HepG2 (cell line): Measurements from ENCODE around the gene CRIM1. TPM values are rescaled to one million over a fixed set of nuclear protein-coding genes. Genes with fewer than 3 reads are reported as not detected.

ENCODE experiments used
- ATAC-seq: fragments of 200-7000 bp; cut with Tn5 transposase; 3 replicates; pipeline ENCODE4 v1.9.1; 2020; ENCODE audit warnings: mild to moderate bottlenecking, moderate library complexity
- BruUV-seq: library from RNA; stranded (reverse); fragments of 400-500 nt; replicated peaks from 2 replicates; lab custom pipeline; 2021; lab: Mats Ljungman, UMichigan
- CTCF ChIA-PET: fragments of 300-600 bp; formaldehyde crosslinking; extraction: SDS; loops from one replicate; lab custom pipeline; 2021; ENCODE audit warnings: low total read pairs, inconsistent platforms, low intra/inter-chr PET ratio; lab: Yijun Ruan, JAX
- POLR2A ChIA-PET: fragments of 350-600 bp; sonication (Branson Sonifier 250); formaldehyde crosslinking; loops from one replicate; lab custom pipeline; 2020; ENCODE audit warnings: antibody characterized with exemption, inconsistent platforms; lab: Yijun Ruan, JAX
- DNase-seq: peaks from one replicate; pipeline ENCODE4 v3.0.0-alpha.2; 2015; ENCODE audit warnings: low spot score
- FAIRE-seq: peaks from 3 replicates; lab custom pipeline; 2011; peaks lifted over from hg19 to GRCh38; lab: Jason Lieb, UNC
- H2AFZ ChIP-seq: one replicate; pipeline ENCODE4 v1.6.1; 2011; ENCODE audit warnings: low read length, inconsistent platforms
- H3K27ac ChIP-seq: fragments of 300-600 bp; 3 replicates; pipeline ENCODE4 v1.8.0; 2011; ENCODE audit warnings: mixed run types, mild to moderate bottlenecking, mixed read lengths, low read length, inconsistent platforms; ENCODE audit not compliant: insufficient read depth; ENCODE audit errors: extremely low read length
- H3K27me3 ChIP-seq, 2 experiments: fragments of 200-600 bp in 1 of 2; 2 replicates in 1 of 2; 3 replicates in 1 of 2; pipeline versions ENCODE4 v1.6.0 to v1.8.0; 2011; ENCODE audit warnings: low read length in 2 of 2, mild to moderate bottlenecking in 2 of 2, moderate library complexity in 2 of 2, inconsistent platforms in 1 of 2; ENCODE audit not compliant: insufficient read depth in 2 of 2, control insufficient read depth in 1 of 2
- H3K36me3 ChIP-seq, 2 experiments: fragments of 200-600 bp in 1 of 2; replicated peaks in 1 of 2; 2 replicates in 1 of 2; 3 replicates in 1 of 2; pipeline versions ENCODE4 v1.5.1 to v1.8.0; 2011; ENCODE audit warnings: low read length in 2 of 2, inconsistent platforms in 1 of 2; ENCODE audit not compliant: insufficient read depth in 2 of 2, control insufficient read depth in 1 of 2
- H3K4me1 ChIP-seq: 2 replicates; pipeline ENCODE4 v1.5.1; 2012; ENCODE audit warnings: low read length, inconsistent platforms; ENCODE audit not compliant: insufficient read depth
- H3K4me2 ChIP-seq: 2 replicates; pipeline ENCODE4 v1.6.0; 2011; ENCODE audit warnings: low read depth, low read length, inconsistent platforms
- H3K4me3 ChIP-seq, 3 experiments: fragments of 200-600 bp in 1 of 3; sonication (generic), shearing (Covaris generic) in 1 of 3; replicated peaks in 1 of 3; 2 replicates each; pipeline ENCODE4 v1.5.1; 2011 to 2016; ENCODE audit warnings: low read length in 3 of 3, inconsistent platforms in 2 of 3, low read depth in 2 of 3, mild to moderate bottlenecking in 2 of 3, control low read depth in 1 of 3, mixed read lengths in 1 of 3; ENCODE audit not compliant: insufficient read depth in 1 of 3
- H3K79me2 ChIP-seq: one replicate; pipeline ENCODE4 v1.6.1; 2011; ENCODE audit warnings: low read length, inconsistent platforms; ENCODE audit not compliant: insufficient read depth
- H3K9ac ChIP-seq: 2 replicates; pipeline ENCODE4 v1.6.0; 2011; ENCODE audit warnings: mild to moderate bottlenecking, low read depth, low read length, inconsistent platforms; ENCODE audit not compliant: insufficient read depth
- H3K9me3 ChIP-seq: 2 replicates; pipeline ENCODE4 v1.5.1; 2012; ENCODE audit warnings: mild to moderate bottlenecking, low read length
- H4K20me1 ChIP-seq: 2 replicates; pipeline ENCODE4 v1.6.0; 2011; ENCODE audit warnings: inconsistent platforms, mild to moderate bottlenecking, low read length, moderate library complexity; ENCODE audit not compliant: insufficient read depth
- ELF1 ChIP-seq: sonication (generic); formaldehyde crosslinking; IDR thresholded peaks from 2 replicates; pipeline ENCODE4 v1.4.0; 2020; ENCODE audit warnings: missing genetic modification reagents
- MBD4 ChIP-seq: IDR thresholded peaks from 2 replicates; pipeline ENCODE4 v1.6.1; 2012; ENCODE audit warnings: low read length, inconsistent platforms, borderline replicate concordance
- TCF12 ChIP-seq, 2 experiments: fragments of 450-650 bp in 1 of 2; sonication (generic) in 1 of 2; formaldehyde crosslinking in 1 of 2; IDR thresholded peaks; 2 replicates each; pipeline versions ENCODE4 v1.6.1 to v1.8.0; 2017 to 2022; ENCODE audit warnings: antibody characterized with exemption in 1 of 2, mild to moderate bottlenecking in 1 of 2, missing genetic modification reagents in 1 of 2, moderate library complexity in 1 of 2
- THRA ChIP-seq: sonication (generic); formaldehyde crosslinking; IDR thresholded peaks from 2 replicates; pipeline ENCODE4 v1.4.0; 2020; ENCODE audit warnings: missing genetic modification reagents, borderline replicate concordance
- ZNF839 ChIP-seq: sonication (generic); formaldehyde crosslinking; IDR thresholded peaks from 2 replicates; pipeline ENCODE4 v1.4.0; 2020; ENCODE audit warnings: missing genetic modification reagents, mild to moderate bottlenecking, borderline replicate concordance
- ZSCAN29 ChIP-seq: sonication (generic); formaldehyde crosslinking; conservative IDR thresholded peaks from 2 replicates; pipeline ENCODE4 v1.4.0; 2020; ENCODE audit warnings: mild to moderate bottlenecking, missing genetic modification reagents
- WGBS: methylation state at CpG from one replicate; pipeline ENCODE4 v1.1.6; 2017; ENCODE audit warnings: low lambda C conversion rate; 5-methylcytosine and 5-hydroxymethylcytosine counted together
- in situ Hi-C: cut with HindIII; loops from 2 replicates; pipeline ENCODE4 v1.10.0; 2017; ENCODE audit warnings: low pct_unique_long_range_greater_than_20kb; ENCODE audit not compliant: extremely low pct_ligation_motif_present
- intact Hi-C: fragments of 100-400 bp; cut with micrococcal nuclease; formaldehyde crosslinking; loops from one replicate; pipeline ENCODE4 v1.10.0; 2022; ENCODE audit not compliant: unreplicated experiment
- polyA plus RNA-seq, 8 experiments: library from polyadenylated mRNA; depleted of rRNA in 3 of 8; stranded (reverse) in 7 of 8; unstranded in 1 of 8; fragments of >200 nt; fragmentation: Illumina TruSeq in 4 of 8; extraction: Trizol in 4 of 8; gene quantifications; 2 replicates each; pipeline versions ENCODE4 v1.2.1 to v1.2.3, GENCODE V29; 2011 to 2016; ENCODE audit warnings: low read depth in 4 of 8, missing spikeins in 1 of 8, mixed read lengths in 1 of 8; ENCODE audit not compliant: insufficient read depth in 1 of 8
- total RNA-seq, 5 experiments: library from RNA; depleted of rRNA; stranded (reverse); fragments of >200 nt; fragmentation: Illumina TruSeq; extraction: Trizol; gene quantifications; 2 replicates each; pipeline ENCODE4 v1.2.3, GENCODE V29; 2016; ENCODE audit warnings: low read depth in 1 of 5
- TF ChIP-seq, protein P1 (sequence below): IDR thresholded peaks from 2 replicates; pipeline ENCODE4 v1.6.1; 2016; ENCODE audit warnings: low read depth, missing genetic modification reagents, missing compliant biosample characterization
- TF ChIP-seq, protein P2 (sequence below): sonication (generic); formaldehyde crosslinking; IDR thresholded peaks from 2 replicates; pipeline ENCODE4 v1.4.0; 2020; ENCODE audit warnings: missing genetic modification reagents

The CRIM1 gene
- total and polyA plus RNA-seq, 2 of the 13 experiments (the other 11 are each of a cell fraction or from before 2014, with no cell fraction given) = 39.1 to 69.9 TPM

GRCh38 chr2:36478332-36478738 lies 122.8 kb downstream of the CRIM1 start (continued):
- TF ChIP-seq, protein P1, sequence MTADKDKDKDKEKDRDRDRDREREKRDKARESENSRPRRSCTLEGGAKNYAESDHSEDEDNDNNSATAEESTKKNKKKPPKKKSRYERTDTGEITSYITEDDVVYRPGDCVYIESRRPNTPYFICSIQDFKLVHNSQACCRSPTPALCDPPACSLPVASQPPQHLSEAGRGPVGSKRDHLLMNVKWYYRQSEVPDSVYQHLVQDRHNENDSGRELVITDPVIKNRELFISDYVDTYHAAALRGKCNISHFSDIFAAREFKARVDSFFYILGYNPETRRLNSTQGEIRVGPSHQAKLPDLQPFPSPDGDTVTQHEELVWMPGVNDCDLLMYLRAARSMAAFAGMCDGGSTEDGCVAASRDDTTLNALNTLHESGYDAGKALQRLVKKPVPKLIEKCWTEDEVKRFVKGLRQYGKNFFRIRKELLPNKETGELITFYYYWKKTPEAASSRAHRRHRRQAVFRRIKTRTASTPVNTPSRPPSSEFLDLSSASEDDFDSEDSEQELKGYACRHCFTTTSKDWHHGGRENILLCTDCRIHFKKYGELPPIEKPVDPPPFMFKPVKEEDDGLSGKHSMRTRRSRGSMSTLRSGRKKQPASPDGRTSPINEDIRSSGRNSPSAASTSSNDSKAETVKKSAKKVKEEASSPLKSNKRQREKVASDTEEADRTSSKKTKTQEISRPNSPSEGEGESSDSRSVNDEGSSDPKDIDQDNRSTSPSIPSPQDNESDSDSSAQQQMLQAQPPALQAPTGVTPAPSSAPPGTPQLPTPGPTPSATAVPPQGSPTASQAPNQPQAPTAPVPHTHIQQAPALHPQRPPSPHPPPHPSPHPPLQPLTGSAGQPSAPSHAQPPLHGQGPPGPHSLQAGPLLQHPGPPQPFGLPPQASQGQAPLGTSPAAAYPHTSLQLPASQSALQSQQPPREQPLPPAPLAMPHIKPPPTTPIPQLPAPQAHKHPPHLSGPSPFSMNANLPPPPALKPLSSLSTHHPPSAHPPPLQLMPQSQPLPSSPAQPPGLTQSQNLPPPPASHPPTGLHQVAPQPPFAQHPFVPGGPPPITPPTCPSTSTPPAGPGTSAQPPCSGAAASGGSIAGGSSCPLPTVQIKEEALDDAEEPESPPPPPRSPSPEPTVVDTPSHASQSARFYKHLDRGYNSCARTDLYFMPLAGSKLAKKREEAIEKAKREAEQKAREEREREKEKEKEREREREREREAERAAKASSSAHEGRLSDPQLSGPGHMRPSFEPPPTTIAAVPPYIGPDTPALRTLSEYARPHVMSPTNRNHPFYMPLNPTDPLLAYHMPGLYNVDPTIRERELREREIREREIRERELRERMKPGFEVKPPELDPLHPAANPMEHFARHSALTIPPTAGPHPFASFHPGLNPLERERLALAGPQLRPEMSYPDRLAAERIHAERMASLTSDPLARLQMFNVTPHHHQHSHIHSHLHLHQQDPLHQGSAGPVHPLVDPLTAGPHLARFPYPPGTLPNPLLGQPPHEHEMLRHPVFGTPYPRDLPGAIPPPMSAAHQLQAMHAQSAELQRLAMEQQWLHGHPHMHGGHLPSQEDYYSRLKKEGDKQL (CRISPR knock-in tag) = no peak
- TF ChIP-seq TCF12 (IDR thresholded peaks at IDR 0.05) = no peak
- no peak for TF ChIP-seq TCF12 (CRISPR knock-in tag; IDR thresholded peaks at IDR 0.05)
- no peak for TF ChIP-seq ELF1
- no peak for TF ChIP-seq MBD4
- TF ChIP-seq ZSCAN29 (CRISPR knock-in tag) = no peak
- no peak for TF ChIP-seq ZNF839 (CRISPR knock-in tag)

GRCh38 chr2:36478999-36479398 lies 123.4 kb downstream of the CRIM1 start:
- TF ChIP-seq, protein P2, sequence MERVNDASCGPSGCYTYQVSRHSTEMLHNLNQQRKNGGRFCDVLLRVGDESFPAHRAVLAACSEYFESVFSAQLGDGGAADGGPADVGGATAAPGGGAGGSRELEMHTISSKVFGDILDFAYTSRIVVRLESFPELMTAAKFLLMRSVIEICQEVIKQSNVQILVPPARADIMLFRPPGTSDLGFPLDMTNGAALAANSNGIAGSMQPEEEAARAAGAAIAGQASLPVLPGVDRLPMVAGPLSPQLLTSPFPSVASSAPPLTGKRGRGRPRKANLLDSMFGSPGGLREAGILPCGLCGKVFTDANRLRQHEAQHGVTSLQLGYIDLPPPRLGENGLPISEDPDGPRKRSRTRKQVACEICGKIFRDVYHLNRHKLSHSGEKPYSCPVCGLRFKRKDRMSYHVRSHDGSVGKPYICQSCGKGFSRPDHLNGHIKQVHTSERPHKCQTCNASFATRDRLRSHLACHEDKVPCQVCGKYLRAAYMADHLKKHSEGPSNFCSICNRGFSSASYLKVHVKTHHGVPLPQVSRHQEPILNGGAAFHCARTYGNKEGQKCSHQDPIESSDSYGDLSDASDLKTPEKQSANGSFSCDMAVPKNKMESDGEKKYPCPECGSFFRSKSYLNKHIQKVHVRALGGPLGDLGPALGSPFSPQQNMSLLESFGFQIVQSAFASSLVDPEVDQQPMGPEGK (CRISPR knock-in tag) = no peak
- TF ChIP-seq THRA (CRISPR knock-in tag) = no peak
- peaks cover 46 to 81% of the 10 kb centered on the region in 2 experiments for H3K36me3 ChIP-seq
- H3K27ac ChIP-seq = no peak overlapping the region
- peaks cover 26% of the 10 kb centered on the region for H3K4me1 ChIP-seq
- no peak overlapping the region for H2AFZ ChIP-seq
- in situ Hi-C loops (no loop called here), intact Hi-C loops (no loop called here)
- DNase-seq (no peak), FAIRE-seq (no peak), ATAC-seq (no peak)
- no peak overlapping the region for H3K4me2 ChIP-seq
- ChIA-PET POLR2A (no interaction called here), CTCF (no interaction called here)
- H3K9me3 ChIP-seq = peaks cover 17% of the 10 kb centered on the region
- no peak overlapping the region for H3K4me3 ChIP-seq
- no peak overlapping the region for H3K9ac ChIP-seq
- no peaks in the 10 kb centered on the region for H3K27me3 ChIP-seq
- 79% methylated on average over 4 of the region's 4 CpGs for WGBS
- H4K20me1 ChIP-seq = no peaks in the 10 kb centered on the region
- no TSS peak for BruUV-seq
- peaks cover 3% of the 10 kb centered on the region for H3K79me2 ChIP-seq
